ENCODE measurements around the gene SEMA3F.

DNA sequence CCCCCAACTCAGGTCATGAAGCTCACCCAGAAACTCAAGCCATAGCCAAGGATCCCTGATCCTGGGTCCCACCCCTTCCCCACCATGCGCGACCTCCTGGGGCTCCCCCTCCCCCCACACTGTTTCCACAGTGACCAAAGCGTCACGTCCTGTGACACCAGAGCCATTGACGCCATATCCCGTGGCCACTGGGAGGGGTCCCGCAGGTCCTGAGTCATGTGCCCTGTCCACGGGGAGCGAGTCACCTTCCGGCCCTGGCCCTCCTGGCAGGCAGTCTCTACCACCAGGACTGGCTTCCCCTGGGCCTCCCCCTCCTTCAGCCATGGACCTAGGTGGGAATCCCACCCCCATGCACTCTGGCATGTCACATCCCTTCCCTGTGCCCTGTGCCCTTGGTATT, 15.6 kb downstream of the SEMA3F start:
- no peak for TF ChIP-seq SP1 (IDR thresholded peaks at IDR 0.05)
- no peak for TF ChIP-seq BHLHE40 (IDR thresholded peaks at IDR 0.05; ENCODE audit: borderline replicate concordance)
- TF ChIP-seq, protein P1, sequence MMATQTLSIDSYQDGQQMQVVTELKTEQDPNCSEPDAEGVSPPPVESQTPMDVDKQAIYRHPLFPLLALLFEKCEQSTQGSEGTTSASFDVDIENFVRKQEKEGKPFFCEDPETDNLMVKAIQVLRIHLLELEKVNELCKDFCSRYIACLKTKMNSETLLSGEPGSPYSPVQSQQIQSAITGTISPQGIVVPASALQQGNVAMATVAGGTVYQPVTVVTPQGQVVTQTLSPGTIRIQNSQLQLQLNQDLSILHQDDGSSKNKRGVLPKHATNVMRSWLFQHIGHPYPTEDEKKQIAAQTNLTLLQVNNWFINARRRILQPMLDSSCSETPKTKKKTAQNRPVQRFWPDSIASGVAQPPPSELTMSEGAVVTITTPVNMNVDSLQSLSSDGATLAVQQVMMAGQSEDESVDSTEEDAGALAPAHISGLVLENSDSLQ (IDR thresholded peaks at IDR 0.05), result no peak
- no peak for TF ChIP-seq ZNF384 (IDR thresholded peaks at IDR 0.05)
- no peak for TF ChIP-seq ELF4 (IDR thresholded peaks at IDR 0.05)
- no peak for TF ChIP-seq TARDBP (IDR thresholded peaks at IDR 0.05)
- TF ChIP-seq FOXK2 (IDR thresholded peaks at IDR 0.05), result no peak

Measured in HEK293T (cell line).